Effector CD4-positive, alpha-beta T cell (primary cell): Measurements from ENCODE around the gene GINS2.

Experiments used
- DNase-seq: peaks from one replicate; pipeline ENCODE4 v3.0.0-alpha.2; 2020
- total RNA-seq: gene quantifications from one replicate; lab custom pipeline; 2026; lab: John Stamatoyannopoulos, UW

GINS2 gene
- total RNA-seq: 2.3 reads per million, percentile 5 among the genes with 10 or more reads in this experiment

DNA sequence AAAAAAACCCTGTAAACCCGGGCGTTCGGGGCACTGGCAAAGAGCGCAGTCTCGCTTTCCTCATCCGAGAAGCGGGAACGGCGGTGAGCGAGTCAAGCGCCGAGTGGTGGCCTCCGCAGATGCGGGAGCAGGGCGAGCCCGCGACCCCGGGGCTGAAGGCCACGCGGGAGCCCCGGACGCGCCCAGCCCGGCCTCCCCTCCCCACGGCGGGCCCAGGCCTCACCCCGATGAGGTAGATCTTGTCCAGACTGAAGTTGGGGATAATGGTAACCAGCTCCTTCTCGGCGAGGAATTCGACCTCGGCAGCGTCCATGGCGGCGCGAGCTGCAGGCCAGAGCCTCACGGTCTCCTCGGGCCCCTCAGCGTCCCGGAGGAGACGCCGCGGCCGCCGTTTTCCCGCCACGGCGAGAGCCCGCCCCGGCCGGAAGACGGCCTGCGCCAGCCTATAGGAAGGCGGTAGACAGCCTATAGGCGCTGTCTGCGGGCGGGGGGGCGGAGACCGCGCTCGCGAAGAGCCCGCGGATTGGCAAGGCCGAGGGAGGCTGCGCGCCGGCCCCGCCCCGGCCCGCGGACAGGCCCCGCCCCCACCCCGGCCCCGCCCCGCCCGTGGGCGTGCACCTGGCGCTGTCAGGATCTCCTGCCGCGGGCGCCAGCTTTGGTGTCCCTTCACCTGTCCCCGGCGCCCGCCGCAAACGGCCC, at the start of gene GINS2:
TSS of gene GINS2 (minus strand) at position 369 of the 699 bp plus-strand sequence. CDS start at position 313, 56 bp downstream.
- DNase-seq: peak; percentile 86

DNA sequence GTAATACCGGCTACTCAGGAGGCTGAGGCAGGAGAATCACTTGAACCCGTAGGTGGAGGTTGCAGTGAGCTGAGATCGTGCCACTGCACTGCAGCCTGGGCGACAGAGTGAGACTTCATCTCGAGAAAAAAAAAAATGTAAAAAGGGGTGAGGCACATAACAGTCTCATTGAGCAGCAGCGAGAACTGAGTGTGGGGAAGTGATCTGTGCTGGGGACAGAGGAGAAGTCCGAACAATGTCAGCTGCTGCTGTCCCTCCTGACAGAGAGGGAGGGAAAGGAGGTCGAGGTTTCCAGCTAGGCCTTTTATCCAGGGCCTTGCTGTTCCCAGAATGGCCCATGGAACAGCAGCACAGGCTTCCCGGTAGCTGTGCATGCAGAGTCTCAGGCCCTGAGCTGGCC, 48.2 kb upstream of the GINS2 start:
- no peak for DNase-seq

DNA sequence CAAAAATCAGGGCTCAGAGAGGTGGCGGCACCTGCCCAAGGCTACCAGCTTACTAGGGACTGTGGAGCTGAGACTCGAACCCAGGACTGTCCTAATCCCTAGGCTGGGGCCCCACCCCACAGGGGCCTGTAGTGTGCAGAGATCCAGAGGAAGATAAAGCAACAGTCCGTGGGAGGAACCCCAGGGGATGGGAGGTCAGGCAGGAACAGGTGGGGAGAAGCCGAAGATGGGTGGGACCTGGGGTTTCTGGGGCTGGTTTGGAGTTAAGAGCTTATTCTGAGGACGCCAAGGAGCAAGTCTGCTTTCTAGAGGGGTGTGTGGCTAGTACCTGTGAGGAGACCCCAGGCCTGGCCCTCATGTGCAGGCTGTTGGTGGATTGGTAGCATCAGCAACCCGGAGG, 47.2 kb upstream of the GINS2 start:
- DNase-seq: no peak

GRCh38 chr16:85735225-85735635, 46.5 kb upstream of the GINS2 start:
- DNase-seq: peak; percentile 19

DNA sequence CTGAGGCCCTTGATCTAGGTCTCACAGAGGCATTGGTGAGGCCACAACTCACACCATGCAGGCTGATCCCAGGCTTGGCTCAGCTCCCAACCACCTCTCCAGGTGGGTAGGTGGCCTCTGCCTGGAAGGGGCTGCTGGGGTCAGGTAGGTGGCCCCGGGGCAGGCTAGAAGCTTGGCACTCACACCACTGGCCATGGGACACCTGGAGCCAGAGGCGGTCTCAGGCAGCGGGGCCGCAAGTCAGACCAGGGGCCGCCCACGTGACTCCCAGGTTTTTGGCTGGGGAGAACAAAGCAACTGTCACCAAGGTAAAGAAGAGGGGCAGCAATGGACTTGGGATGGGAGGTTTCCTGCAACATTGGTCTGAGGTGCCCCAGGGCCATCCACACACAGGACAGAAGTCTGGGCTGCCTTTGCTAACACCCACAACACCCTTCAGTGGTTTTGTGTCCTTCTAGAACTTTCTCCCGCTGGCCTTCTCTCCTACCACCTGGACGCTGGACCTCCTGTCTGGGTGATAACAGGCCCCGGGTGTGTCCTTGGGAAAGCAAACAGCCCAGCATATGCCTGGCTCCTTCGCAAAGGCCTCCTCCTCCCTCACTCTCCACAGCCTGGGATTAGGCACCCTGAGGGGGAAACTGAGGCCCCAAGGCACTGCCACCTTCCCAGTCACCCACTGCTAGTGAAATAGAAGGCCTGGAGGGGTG, 45.7 kb upstream of the GINS2 start:
- no peak for DNase-seq

DNA sequence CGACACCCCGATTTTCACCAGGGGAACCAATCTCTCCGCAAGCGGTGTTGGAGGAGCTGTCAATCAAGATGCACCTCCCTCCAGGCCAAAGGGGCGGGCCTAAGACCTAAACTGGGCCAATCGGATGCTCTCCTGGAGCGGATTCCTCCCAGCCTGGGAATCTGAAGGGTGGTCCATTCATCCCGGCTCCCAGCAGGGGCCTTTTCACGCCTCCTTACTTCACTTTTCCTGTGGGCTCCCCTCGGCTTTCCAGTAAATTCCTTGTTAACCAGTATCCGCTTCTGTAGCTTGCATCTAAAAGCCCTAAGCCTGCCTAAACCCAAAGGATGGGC, 45.1 kb upstream of the GINS2 start:
- no peak for DNase-seq

- no peak for DNase-seq
These were observed 44.5 kb upstream of the GINS2 start for GRCh38 chr16:85733155-85733838.

- DNase-seq: no peak
These were observed 42.4 kb upstream of the GINS2 start for GRCh38 chr16:85731179-85731578.

GRCh38 chr16:85730186-85730465, 41.4 kb upstream of the GINS2 start:
- no peak for DNase-seq

DNA sequence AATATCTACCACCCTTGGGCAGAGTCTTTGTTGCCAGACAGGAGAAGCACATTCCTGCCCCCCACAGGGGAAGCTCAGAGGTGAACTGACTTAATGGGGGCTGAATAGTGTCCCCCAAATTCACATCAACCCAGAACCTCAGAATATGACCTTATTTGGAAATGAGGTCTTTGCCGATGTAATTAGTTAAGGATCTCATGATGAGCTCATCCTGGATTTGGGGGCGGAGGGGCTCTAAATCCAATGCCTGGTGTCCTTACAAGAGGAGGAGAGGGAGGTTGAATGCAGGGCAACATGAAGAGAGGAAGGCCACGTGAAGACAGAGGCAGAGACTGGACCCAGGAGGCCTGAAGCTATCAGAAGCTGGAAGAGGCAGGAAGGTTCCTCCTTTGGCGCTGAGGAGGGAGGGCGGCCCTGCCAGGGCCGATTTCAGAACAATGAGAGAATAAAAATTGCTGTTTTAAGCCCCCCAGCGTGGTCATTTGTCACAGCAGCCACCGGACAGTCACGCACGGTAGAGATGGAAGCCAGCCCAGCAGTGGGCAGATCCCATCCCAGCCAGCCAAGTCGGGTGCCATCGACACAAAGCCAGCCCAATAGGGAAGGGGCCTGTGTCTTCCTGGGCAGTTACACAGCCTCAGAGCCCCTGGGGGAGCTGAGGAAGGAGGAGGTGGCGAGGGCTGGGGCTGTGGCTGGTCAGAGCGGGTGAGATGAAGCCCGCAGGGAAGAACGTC, 40.9 kb upstream of the GINS2 start:
- DNase-seq: no peak

DNA sequence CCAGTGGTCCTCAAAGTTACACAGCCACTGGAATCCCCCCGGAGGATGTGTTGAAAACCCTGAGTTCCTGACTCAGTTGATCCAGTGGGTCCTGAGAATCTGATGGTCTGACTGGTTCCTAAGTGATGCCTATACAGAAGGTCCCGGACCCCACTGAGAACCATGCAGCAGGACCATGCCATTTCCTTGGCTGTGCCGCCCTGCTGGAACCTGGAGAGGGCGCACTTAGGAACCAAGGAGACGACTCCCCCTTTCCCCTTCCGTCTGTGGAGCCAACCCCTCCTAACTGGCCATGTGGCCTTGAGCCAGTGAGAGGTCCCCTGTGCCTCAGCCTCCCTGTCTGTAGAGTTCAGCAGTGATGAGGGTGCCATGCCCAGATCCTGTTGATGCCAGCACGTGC, 40.1 kb upstream of the GINS2 start:
- no peak for DNase-seq

DNA sequence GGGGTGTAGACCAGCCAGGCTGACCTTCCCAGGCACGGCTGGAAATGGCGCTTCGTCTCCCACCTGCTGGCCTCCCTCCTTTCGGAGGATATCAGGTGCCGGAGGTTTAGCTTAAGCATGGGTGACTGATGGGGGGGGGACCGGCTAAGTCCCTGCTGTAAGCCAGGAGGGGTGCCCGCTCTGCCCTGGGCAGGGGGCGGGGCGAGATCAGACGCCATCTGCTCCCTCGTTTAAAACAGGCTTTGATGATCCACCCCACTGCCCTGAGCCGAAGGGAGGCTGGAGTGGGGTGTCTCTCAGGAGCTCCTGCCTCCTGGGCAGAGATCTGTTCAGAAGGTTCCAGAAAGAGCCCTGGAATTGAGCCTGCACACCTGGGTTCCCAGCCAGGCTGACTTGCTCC, 36.2 kb upstream of the GINS2 start:
- no peak for DNase-seq

DNA sequence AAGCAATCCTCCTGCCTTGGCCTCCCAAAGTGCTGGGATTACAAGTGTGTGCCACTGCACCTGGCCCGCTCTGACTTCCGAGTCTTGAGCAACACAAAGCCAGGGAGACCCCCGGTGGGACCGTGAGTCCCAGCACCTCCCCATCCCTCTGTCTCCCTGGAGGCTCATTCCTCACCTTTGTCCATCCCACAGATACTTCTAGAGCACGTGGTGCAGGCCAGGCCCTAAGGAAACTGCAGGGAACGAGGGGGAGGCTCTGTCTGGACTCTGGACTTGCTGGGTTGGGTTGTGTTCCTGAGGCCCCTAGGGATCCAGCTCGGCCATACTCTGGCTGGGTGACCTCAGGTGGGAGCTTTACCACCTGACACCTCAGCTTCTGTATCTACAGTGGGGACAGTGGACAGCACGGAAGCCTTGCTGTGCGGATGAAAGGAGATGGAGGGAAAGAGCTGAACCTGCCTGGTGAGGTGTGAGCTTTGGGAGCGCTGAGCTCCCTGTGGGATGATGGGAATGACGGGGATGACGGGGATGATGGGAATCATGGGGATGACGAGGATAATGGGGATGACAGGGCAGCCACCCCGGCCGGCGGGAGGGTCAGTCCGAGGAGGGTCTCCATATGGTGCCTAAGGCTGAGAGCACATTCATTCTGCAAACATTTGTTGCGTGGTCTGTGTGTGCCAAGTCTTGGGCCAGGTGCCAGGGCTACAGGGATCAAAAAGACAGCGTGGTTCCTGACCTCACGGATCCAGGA, 35.5 kb upstream of the GINS2 start:
- no peak for DNase-seq

DNA sequence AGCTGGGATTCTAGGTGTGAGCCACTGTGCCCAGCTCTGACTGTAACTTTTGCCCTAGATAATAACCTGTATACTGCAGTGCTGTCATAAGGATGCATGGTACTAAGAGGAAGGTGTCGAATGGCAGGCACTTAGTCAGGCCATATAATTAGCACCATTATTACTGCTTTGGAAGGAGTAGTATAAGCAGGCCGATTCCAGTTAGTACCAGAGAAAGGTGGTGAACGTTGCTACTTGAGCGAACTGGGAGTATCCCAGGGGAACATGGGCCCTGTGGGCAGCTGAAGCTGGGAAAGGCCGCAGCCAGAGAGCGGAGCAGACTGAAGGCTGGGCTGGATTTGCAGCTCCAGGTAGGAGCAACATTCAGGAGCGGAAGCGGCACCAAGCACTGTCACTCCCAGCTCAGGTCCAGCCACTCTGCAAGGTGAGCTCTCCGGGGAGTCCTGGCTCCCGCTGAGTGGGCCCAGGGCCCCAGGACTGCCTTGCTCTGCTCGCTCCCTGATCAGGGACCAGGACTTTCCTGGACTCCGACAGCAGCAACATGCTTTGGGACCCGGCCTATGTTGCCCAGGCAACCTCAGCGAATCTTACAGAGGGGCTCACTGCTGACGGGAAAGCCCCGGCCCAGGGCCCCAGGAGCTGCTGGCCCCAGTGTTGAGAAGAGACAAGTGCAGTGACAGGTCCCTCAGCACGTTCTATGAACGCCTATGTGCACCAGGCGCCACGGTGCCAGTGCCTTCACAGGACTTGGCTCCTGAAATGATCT, 33.6 kb upstream of the GINS2 start:
- DNase-seq: no peak

- DNase-seq: no peak
These were observed 31.5 kb upstream of the GINS2 start for GRCh38 chr16:85720302-85720637.

- no peak for DNase-seq
These were observed 31.0 kb upstream of the GINS2 start for GRCh38 chr16:85719605-85720301.

DNA sequence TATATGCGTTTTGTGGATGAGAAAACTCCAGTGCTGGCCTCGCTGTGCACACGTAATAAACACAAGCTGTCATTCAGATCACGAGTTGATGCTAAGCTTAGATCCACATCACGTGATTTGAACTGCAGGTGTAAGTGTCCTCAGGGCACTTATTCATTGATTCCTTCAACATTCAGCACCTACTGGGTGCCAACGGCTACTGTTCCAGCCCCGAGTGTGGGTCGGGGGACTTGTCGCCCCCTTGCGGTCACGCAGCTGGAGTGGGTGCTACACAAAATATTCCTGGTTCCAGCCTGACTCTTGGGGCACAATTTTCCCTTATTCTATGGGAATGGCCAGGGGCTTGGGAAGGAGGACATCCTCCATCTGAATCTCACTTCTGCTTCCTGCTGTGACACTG, 29.9 kb upstream of the GINS2 start:
- no peak for DNase-seq

DNA sequence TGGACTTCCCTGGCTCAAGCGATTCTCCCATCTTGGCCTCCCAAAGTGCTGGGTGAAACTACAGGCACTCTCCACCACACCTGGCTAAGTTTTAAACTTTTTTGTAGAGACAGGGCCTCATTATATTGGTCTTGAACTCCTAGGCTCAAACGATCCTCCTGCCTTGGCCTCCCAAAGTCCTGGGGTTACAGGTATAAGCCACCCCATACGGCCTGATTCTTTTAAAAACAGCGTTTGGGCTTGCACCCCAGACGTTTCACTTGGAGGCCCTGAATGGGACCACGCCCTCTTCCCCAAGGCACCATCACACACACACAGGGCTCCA, 29.4 kb upstream of the GINS2 start:
- no peak for DNase-seq

DNA sequence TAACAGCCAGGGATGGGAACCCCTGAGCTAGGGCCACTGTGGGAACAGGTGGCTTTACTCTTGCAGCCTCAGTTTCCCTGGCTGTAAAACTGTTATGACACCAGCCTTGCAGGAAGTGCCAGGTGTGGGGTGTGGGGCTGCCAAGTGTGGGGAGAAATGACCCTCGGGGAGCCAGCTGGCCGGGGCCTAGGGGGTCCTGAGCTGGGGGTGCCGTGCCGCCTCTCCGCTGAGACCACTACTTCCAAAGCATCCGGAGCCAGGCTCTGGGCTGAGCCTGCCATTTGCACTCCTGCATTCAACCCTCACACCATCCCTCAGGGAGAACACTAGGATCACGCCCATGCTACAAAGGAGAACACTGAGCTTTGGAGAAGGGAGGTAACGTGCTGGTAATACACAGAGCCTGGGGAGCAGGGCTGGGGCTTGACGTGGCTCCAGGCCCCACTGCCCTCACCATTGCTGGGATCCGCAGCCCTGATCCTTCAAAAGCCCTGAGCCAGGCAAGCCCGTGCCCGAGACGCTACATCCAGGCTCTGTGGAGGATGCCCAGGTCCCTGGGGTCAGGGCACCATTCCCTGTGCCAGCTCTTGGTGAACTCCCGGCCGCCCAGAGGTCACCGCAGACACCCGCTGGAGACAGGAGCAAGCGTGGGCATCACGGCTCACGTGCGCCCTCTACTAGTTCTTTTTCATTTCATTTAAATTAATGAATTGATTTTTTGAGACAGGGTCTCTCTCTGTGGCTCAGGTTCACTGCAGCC, 28.8 kb upstream of the GINS2 start:
- peak; percentile 51 for DNase-seq

GRCh38 chr16:85716680-85717038, 27.9 kb upstream of the GINS2 start:
- no peak for DNase-seq
